GM19397 (cell line): ENCODE measurements around the gene DNAJC13.
"Not testable (repeated sequence)": the region's sequence is repeated elsewhere in the genome, so short reads cannot be mapped to it uniquely, and the experiment has no call there.

Experiments used
- ATAC-seq: cut with Tn5 transposase; IDR thresholded peaks from one replicate; pipeline ENCODE4 v1.9.1; 2021; ENCODE audit warnings: mild to moderate bottlenecking, moderate library complexity; ENCODE audit not compliant: unreplicated experiment

DNAJC13 gene

DNA sequence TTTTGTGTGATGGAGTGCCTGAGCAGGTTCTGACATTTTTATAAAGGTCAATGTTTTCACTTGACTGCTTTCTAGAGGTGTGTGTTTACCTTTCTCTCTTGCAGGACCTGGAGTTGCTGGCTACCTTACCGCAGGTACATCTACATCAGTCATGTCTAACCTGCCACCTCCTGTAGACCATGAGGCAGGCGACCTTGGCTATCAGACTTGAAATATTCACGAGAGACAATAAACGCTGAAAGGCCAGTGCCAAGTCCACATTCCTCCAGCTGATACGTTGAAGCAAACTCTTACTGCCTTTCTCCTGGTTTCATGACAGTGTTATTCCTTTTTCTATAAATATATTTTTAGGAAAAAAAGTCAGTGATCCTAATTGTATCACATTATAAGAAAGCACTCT lies 120.8 kb downstream of the DNAJC13 start:
- no peak for ATAC-seq

- no peak for ATAC-seq
Observed at GRCh38 chr3:132539681-132540080, 122.4 kb downstream of the DNAJC13 start.

GRCh38 chr3:132542577-132542976 lies 125.3 kb downstream of the DNAJC13 start:
- no peak for ATAC-seq

DNA sequence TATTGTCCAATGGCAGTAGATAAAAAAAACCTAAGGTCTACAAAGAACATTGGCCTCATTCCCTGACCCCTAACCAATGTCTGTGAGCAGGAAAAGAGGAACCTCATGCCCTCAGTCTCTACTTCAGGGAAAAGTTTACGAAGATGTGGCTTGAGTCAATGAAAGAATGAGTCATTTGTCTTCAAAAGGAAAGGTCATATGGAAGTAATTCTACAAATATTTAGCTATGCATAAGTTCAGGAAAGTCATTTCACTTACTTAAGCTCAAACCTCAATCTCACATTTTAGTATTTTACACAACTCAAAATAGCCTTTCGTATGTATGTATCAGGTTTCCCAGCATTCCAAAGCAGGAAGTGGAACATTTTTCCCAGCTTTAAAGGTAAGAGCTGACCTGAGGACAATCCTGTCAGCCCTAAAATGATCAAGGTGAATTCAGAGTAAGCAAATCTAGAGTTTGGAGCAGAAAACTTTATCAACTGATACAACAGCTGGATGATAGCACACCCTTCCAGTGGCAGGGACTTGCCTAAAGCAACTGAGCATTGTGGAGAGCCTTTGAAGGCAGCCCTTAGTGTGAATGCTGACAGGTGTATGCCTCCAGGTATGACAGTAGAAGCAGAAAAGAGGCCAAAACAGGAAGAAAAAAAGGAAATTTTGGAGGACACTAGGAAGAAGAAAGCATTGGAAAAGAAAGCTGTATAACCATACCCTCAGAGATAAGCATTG lies 125.9 kb downstream of the DNAJC13 start:
- no peak for ATAC-seq

DNA sequence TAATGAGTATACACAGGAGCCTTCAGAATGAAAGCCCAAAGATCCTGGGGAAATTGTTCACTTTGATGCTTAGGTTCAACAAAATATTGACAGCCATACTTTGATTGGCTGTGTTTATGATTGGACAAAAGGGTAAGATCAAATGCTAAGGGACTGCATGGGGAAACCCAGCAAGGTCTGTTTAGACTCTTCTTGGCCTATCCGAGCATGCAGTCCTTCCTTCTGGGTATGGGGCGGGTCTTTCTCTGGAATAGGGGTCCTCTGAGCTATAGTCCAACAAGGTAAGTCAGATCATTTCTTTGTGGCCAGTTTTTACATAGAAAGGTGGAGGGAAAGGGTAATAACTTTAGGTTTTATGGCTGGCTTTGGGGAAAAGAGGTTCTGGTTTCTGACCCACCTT lies 126.8 kb downstream of the DNAJC13 start:
- ATAC-seq, result no peak

DNA sequence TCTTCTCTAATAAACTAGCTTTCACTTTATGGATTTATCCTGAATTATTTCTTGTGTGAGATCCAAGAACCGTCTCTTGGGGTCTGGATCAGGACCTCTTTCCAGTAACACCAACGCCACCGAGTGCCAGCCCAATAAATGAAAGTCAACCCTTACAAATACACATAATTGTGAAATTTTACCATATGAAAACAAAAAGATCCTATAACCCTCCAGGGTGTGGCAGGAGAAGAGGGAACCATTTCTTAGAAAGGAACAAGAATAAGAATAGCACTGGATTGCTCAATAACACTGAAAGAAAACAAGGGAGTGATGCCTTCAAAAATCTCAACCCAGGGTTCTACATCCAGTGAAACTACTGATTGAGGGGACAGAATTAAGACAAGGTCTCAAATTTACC lies 128.2 kb downstream of the DNAJC13 start:
- ATAC-seq, result no peak

GRCh38 chr3:132549169-132549568 lies 131.9 kb downstream of the DNAJC13 start:
- no peak for ATAC-seq

- ATAC-seq, result no peak
Observed at GRCh38 chr3:132549890-132550578, 132.7 kb downstream of the DNAJC13 start.

- no peak for ATAC-seq
Observed at GRCh38 chr3:132550579-132551305, 133.4 kb downstream of the DNAJC13 start.

- no peak for ATAC-seq
Observed at GRCh38 chr3:132553826-132554225, 136.5 kb downstream of the DNAJC13 start.

- no peak for ATAC-seq
Observed at GRCh38 chr3:132554437-132554836, 137.1 kb downstream of the DNAJC13 start.

DNA sequence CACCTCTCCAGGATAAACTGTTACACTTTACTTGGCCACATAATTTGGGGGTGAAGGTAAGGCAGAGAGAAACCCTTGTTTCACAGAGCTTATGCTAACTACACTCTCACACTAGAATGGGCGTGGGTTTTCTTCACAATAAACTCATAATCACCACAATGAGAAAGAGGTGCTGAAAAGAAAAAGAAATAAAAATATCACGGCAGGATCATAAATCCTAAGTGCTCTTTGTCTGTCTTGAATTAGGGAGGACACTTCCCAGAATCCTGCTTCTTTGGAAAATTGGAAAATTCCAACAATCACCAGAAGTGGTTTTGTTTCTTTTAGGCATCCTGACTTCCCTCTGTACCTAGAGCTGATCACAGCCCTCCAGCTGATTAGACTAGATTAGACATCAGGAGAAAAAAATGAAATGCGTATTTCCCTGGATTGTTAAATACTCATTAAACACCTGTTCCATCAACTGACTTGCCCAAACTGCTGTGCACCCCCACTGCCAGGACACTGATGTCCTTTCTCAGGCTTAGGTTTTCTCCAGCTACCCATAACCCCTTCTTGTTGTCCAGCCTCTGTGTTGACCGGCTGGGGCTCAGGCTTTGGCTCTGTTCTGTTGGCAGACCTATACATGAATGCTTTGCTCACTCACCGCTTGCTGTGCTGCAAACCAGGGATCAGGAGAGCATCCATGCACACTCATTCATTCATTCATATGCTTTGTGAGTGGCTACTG lies 138.2 kb downstream of the DNAJC13 start:
- ATAC-seq, result no peak

DNA sequence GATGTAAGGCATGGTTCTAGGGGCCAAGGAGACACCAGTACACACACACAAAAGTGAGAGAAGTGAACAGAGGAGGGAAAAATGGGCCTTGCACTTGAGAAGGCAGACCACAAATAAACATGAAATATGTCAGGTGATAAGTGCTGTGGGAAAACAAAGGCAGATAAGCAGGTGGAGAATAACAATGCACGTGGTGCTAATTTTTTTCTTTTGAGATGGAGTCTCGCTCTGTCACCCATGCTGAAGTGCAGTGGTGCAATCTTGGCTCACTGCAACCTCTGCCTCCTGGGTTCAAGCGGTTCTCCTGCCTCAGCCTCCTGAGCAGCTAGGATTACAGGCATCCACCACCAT lies 138.7 kb downstream of the DNAJC13 start:
- not testable (repeated sequence) for ATAC-seq

DNA sequence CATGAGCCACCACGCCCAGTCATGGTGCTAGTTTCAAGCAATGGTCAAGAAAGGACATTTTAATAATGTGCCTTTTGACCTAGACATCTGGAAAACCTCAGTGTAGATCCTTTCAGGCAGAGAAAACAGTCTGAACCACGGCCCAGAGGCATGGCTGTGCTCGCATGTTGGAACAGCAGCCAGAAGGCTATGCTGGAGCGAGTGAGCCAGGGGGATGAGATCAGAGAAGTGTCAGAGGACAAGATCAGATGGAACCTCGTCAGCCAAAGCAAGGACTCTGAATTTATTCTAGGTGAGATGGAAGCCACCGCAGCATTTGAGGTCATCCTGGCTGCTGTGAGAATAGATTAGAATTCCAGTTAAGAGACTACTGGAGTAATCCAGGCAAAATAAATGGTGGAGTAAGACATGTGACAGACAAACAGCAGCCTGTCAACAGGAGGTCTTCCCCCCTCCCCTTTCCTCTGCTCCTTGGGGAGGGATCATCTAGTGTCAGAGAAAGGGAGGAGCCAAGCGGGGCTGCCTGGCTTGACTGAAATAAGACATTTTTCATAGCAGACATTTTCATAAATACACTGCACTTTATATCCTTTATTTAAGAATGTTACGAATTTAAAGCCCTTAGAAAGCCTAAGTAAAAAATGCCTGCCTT lies 139.3 kb downstream of the DNAJC13 start:
- ATAC-seq, result no peak

GRCh38 chr3:132561003-132561402 lies 143.7 kb downstream of the DNAJC13 start:
- ATAC-seq, result no peak

GRCh38 chr3:132563420-132564069 lies 146.2 kb downstream of the DNAJC13 start:
- no peak for ATAC-seq

GRCh38 chr3:132564070-132564465 lies 146.8 kb downstream of the DNAJC13 start:
- ATAC-seq, result no peak

DNA sequence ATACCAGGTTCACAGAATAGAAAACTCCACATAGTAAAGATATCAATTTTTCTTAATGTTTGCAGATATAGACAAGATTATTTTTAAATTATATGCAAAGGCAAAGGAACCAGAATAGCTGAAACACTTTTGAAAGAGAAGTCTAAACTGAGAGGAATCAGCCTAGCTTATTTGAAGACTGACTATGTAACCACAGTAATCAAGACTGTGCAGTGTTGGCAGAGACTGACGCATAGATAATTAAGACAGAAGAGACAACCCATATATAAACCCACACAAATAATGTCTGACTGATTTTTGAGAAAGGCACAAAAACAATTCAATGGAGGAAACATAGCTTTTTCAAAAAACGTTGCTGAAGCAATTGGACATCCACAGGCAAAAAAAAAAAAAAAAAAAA lies 151.1 kb downstream of the DNAJC13 start:
- ATAC-seq, result no peak

DNA sequence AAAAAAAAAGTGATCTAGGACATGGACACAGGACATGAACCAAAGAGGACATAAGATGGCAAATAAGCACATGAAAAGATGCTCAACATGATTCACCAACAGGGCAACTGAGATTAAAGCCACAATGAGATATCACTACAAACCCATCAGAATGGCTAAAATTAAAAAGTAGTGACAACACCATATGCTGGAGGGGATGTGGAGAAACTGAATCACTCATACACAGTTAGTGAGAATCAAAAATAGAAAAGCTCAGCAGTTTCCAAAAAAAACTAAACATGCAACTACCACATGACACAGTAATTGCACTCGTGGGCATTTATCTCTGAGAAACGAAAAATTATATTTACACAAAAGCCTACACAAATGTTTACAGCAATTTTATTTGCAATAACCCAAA lies 151.9 kb downstream of the DNAJC13 start:
- no peak for ATAC-seq

DNA sequence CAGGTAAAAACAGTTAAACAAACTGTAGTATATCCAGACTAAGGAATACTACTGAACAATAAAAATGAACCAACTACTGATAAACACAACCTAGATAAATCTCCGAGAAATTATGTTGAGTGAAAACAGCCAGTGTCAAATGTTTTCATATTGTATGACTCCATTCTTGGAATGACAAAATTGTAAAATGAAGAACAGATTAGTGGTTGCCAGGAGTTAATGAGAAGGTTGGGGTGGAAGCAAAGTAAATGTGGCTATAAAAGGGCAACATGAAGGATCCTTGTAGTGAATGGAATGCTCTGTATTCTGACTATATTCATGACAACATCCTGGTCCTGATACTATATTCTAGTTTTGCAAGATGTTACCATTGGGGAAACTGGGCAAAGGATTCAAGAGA lies 152.3 kb downstream of the DNAJC13 start:
- ATAC-seq, result no peak
